ENCODE measurements around the gene FSIP1.

FSIP1 gene

GRCh38 chr15:39682366-39682765 lies 100.3 kb downstream of the FSIP1 start:
- peak; percentile 3 for TF ChIP-seq CTCF (conservative IDR thresholded peaks at IDR 0.05; ENCODE audit: low read depth, low read length)
- DNase-seq (ENCODE audit: low read depth): peak; percentile 32

GRCh38 chr15:39680868-39681267 lies 101.8 kb downstream of the FSIP1 start:
- DNase-seq (ENCODE audit: low read depth): peak; percentile 63
- no peak for TF ChIP-seq CTCF (conservative IDR thresholded peaks at IDR 0.05; ENCODE audit: low read depth, low read length)
- H3K4me3 ChIP-seq (ENCODE audit: low read depth, low read length): no peak overlapping the region

More at GRCh38 chr15:39682366-39682765, 100.3 kb downstream of the FSIP1 start:
- no peak overlapping the region for H3K4me3 ChIP-seq (ENCODE audit: low read depth, low read length)

GRCh38 chr15:39672666-39673065 lies 110.0 kb downstream of the FSIP1 start:
- no peak for TF ChIP-seq CTCF (conservative IDR thresholded peaks at IDR 0.05; ENCODE audit: low read depth, low read length)
- no peak overlapping the region for H3K4me3 ChIP-seq (ENCODE audit: low read depth, low read length)
- no peak for DNase-seq (ENCODE audit: low read depth)

GRCh38 chr15:39672184-39672583 lies 110.5 kb downstream of the FSIP1 start:
- TF ChIP-seq CTCF (conservative IDR thresholded peaks at IDR 0.05; ENCODE audit: low read depth, low read length): no peak
- H3K4me3 ChIP-seq (ENCODE audit: low read depth, low read length): no peak overlapping the region
- DNase-seq (ENCODE audit: low read depth): no peak

GRCh38 chr15:39670687-39671086 lies 112.0 kb downstream of the FSIP1 start:
- no peak overlapping the region for H3K4me3 ChIP-seq (ENCODE audit: low read depth, low read length)
- TF ChIP-seq CTCF (conservative IDR thresholded peaks at IDR 0.05; ENCODE audit: low read depth, low read length): no peak
- no peak for DNase-seq (ENCODE audit: low read depth)

- H3K4me3 ChIP-seq (ENCODE audit: low read depth, low read length): no peak overlapping the region
- no peak for DNase-seq (ENCODE audit: low read depth)
- TF ChIP-seq CTCF (conservative IDR thresholded peaks at IDR 0.05; ENCODE audit: low read depth, low read length): no peak
Measured at GRCh38 chr15:39669661-39670060, 113.0 kb downstream of the FSIP1 start.

GRCh38 chr15:39669241-39669640 lies 113.4 kb downstream of the FSIP1 start:
- no peak overlapping the region for H3K4me3 ChIP-seq (ENCODE audit: low read depth, low read length)
- DNase-seq (ENCODE audit: low read depth): no peak
- TF ChIP-seq CTCF (conservative IDR thresholded peaks at IDR 0.05; ENCODE audit: low read depth, low read length): no peak
